ENCODE measurements around the gene PRKN.

The PRKN gene

GRCh38 chr6:162715601-162716000 lies 12.0 kb downstream of the PRKN start:
- in situ Hi-C loops (cut with MboI; ENCODE audit: low sequenced_read_pairs, unreplicated experiment), result no loop called here
- no peak for DNase-seq (ENCODE audit: low spot score)
- no peak for TF ChIP-seq CTCF (IDR thresholded peaks at IDR 0.05; ENCODE audit: borderline replicate concordance, control extremely low read depth, extremely low read depth, insufficient read depth, missing control alignments)

GRCh38 chr6:162713974-162714780 lies 13.4 kb downstream of the PRKN start:
- TF ChIP-seq CTCF (IDR thresholded peaks at IDR 0.05; ENCODE audit: borderline replicate concordance, control extremely low read depth, extremely low read depth, insufficient read depth, missing control alignments), result no peak
- in situ Hi-C loops (cut with MboI; ENCODE audit: low sequenced_read_pairs, unreplicated experiment), result no loop called here
- no peak for DNase-seq (ENCODE audit: low spot score)

GRCh38 chr6:162712694-162713093 lies 14.9 kb downstream of the PRKN start:
- TF ChIP-seq CTCF (IDR thresholded peaks at IDR 0.05; ENCODE audit: borderline replicate concordance, control extremely low read depth, extremely low read depth, insufficient read depth, missing control alignments), result no peak
- DNase-seq (ENCODE audit: low spot score), result no peak
- in situ Hi-C loops (cut with MboI; ENCODE audit: low sequenced_read_pairs, unreplicated experiment), result no loop called here

- no peak for DNase-seq (ENCODE audit: low spot score)
- in situ Hi-C loops (cut with MboI; ENCODE audit: low sequenced_read_pairs, unreplicated experiment), result no loop called here
- no peak for TF ChIP-seq CTCF (IDR thresholded peaks at IDR 0.05; ENCODE audit: borderline replicate concordance, control extremely low read depth, extremely low read depth, insufficient read depth, missing control alignments)
These were observed 16.2 kb downstream of the PRKN start for GRCh38 chr6:162711376-162711775.

- no peak for TF ChIP-seq CTCF (IDR thresholded peaks at IDR 0.05; ENCODE audit: borderline replicate concordance, control extremely low read depth, extremely low read depth, insufficient read depth, missing control alignments)
- in situ Hi-C loops (cut with MboI; ENCODE audit: low sequenced_read_pairs, unreplicated experiment), result no loop called here
These were observed 16.6 kb downstream of the PRKN start for GRCh38 chr6:162710936-162711335.

GRCh38 chr6:162710419-162710818 lies 17.1 kb downstream of the PRKN start:
- in situ Hi-C loops (cut with MboI; ENCODE audit: low sequenced_read_pairs, unreplicated experiment), result no loop called here
- TF ChIP-seq CTCF (IDR thresholded peaks at IDR 0.05; ENCODE audit: borderline replicate concordance, control extremely low read depth, extremely low read depth, insufficient read depth, missing control alignments), result no peak
- no peak for DNase-seq (ENCODE audit: low spot score)

More at GRCh38 chr6:162710936-162711335, 16.6 kb downstream of the PRKN start:
- no peak for DNase-seq (ENCODE audit: low spot score)

Measured in GM13976 (cell line).